Chondrocyte (in vitro differentiated cells): Measurements from ENCODE around the gene RBM38. TPM values are rescaled to one million over a fixed set of nuclear protein-coding genes. Genes with fewer than 3 reads are reported as not detected.

Experiments
- DNase-seq: peaks from one replicate; pipeline ENCODE4 v3.0.0; 2021; ENCODE audit warnings: mixed read lengths, low spot score
- H3K27ac Mint-ChIP-seq: one replicate; pipeline ENCODE4 v1.8.0; 2021; ENCODE audit warnings: mild to moderate bottlenecking, moderate library complexity, mixed read lengths; ENCODE audit not compliant: unreplicated experiment
- H3K27me3 Mint-ChIP-seq: 2 replicates; pipeline ENCODE4 v1.8.0; 2021; ENCODE audit warnings: low read depth, mixed read lengths
- H3K36me3 Mint-ChIP-seq: 2 replicates; pipeline ENCODE4 v1.8.0; 2021; ENCODE audit warnings: low read depth, mixed read lengths
- H3K4me1 Mint-ChIP-seq: 2 replicates; pipeline ENCODE4 v1.8.0; 2021; ENCODE audit warnings: low read depth, mild to moderate bottlenecking, mixed read lengths
- H3K4me3 Mint-ChIP-seq: one replicate; pipeline ENCODE4 v1.8.0; 2021; ENCODE audit warnings: mild to moderate bottlenecking, moderate library complexity, mixed read lengths; ENCODE audit not compliant: unreplicated experiment
- H3K9me3 Mint-ChIP-seq: 2 replicates; pipeline ENCODE4 v1.8.0; 2021; ENCODE audit warnings: low read depth, mixed read lengths
- total RNA-seq: library from RNA; stranded (reverse); gene quantifications from 3 replicates; pipeline ENCODE4 v1.2.1, GENCODE V29; 2021
- TF ChIP-seq, protein P1 (sequence below): fragments of 200-600 bp; sonication (generic); IDR thresholded peaks from 2 replicates; pipeline ENCODE4 v1.5.0; 2021; ENCODE audit warnings: antibody characterized with exemption, mild to moderate bottlenecking, moderate library complexity

Gene RBM38
- total RNA-seq, 1 donor from 2014 or later = 11.2 TPM

DNA sequence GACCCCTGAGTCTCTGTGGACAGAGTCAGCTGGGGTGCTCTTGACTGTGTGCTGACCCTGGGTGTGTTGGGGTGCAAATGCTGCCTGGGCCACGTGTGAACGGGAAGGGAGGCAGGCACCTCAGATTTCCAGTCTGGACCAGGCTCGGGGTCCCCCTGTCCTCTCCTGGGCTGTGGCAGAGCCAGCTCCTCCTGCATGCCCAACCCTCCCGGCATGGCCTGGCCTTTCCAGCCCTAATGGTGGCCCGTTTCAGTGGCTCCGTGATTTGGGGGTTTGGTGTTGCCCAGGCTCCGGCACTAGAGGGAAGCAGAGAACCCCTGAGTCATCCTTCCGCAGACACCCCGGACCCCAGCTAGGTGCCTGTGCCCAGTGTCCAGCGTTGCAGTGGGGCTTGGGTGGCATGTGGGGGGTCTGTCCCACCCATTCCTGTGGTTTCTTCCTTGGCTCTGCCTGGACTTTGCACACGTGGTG is 9.1 kb downstream of the RBM38 start:
- Mint-ChIP-seq H3K4me1 (peaks cover 28% of the 10 kb centered on the region), H3K4me3 (no peak overlapping the region), H3K9me3 (no peaks in the 10 kb centered on the region), H3K27ac (no peak overlapping the region), H3K36me3 (peaks cover 1% of the 10 kb centered on the region), H3K27me3 (no peaks in the 10 kb centered on the region)
- TF ChIP-seq, protein P1, sequence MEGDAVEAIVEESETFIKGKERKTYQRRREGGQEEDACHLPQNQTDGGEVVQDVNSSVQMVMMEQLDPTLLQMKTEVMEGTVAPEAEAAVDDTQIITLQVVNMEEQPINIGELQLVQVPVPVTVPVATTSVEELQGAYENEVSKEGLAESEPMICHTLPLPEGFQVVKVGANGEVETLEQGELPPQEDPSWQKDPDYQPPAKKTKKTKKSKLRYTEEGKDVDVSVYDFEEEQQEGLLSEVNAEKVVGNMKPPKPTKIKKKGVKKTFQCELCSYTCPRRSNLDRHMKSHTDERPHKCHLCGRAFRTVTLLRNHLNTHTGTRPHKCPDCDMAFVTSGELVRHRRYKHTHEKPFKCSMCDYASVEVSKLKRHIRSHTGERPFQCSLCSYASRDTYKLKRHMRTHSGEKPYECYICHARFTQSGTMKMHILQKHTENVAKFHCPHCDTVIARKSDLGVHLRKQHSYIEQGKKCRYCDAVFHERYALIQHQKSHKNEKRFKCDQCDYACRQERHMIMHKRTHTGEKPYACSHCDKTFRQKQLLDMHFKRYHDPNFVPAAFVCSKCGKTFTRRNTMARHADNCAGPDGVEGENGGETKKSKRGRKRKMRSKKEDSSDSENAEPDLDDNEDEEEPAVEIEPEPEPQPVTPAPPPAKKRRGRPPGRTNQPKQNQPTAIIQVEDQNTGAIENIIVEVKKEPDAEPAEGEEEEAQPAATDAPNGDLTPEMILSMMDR = no peak
- peak; percentile 75 for DNase-seq

DNA sequence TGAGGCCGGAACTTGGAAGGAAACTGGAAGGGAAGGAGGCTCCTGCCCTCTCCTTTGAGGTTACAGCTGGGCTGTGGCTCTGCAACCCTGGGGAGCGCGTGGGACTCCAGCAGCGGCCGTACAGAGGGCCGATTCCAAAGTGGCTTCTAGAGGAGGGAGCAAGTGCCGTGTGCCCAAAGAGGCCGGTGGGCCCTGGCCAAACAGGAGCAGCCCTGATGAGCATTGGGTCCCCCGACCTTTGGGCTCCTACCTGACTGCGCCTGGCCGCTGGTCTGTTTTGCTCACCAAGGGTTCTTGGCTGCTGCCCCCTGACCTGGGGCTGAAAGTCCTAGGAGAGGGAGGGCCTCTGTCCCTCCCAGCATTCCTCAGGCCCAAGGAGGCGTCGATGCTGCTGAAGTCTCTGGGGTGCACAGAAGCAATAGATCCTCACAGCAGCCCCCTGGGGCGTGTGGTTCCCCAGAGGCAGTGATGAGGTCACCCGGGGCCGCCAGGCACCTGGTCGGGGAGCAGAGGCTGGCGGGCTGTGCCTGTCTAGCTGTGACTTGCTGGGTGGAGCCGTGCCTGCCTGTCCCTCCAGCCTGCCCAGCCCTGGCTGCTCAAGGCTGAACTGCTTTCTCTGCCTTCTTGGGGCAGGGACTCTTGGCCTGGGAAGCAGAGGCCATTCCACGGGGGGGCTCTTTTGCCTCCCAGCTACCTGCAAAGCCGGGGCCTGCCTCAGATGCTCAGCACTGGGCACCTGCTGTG is 9.8 kb downstream of the RBM38 start:
- H3K36me3 Mint-ChIP-seq = no peaks in the 10 kb centered on the region
- DNase-seq = peak; percentile 72
- H3K9me3 Mint-ChIP-seq = no peaks in the 10 kb centered on the region
- peaks cover 22% of the 10 kb centered on the region for H3K4me1 Mint-ChIP-seq
- no peaks in the 10 kb centered on the region for H3K27me3 Mint-ChIP-seq
- no peak overlapping the region for H3K4me3 Mint-ChIP-seq
- H3K27ac Mint-ChIP-seq = no peak overlapping the region
- TF ChIP-seq, protein P1 = no peak

DNA sequence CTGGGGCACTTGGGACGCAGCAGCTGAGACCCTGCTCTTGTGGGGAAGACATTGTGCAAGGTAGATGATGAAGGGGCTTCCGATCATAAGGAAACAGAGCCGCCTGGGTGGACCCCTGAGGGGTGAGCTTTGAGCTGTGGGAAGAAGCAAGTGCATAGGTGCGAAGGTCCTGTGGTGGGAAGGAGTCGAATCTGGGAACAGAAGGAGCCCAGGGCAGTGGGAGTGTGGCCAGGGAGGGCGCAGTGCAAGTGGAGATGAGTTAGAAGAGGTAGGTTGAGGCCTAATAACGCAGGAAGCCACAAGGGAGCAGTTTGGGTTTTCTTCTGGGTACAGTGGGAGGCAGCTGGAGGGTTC is 10.3 kb downstream of the RBM38 start:
- no peaks in the 10 kb centered on the region for H3K36me3 Mint-ChIP-seq
- no peaks in the 10 kb centered on the region for H3K9me3 Mint-ChIP-seq
- no peak overlapping the region for H3K27ac Mint-ChIP-seq

DNA sequence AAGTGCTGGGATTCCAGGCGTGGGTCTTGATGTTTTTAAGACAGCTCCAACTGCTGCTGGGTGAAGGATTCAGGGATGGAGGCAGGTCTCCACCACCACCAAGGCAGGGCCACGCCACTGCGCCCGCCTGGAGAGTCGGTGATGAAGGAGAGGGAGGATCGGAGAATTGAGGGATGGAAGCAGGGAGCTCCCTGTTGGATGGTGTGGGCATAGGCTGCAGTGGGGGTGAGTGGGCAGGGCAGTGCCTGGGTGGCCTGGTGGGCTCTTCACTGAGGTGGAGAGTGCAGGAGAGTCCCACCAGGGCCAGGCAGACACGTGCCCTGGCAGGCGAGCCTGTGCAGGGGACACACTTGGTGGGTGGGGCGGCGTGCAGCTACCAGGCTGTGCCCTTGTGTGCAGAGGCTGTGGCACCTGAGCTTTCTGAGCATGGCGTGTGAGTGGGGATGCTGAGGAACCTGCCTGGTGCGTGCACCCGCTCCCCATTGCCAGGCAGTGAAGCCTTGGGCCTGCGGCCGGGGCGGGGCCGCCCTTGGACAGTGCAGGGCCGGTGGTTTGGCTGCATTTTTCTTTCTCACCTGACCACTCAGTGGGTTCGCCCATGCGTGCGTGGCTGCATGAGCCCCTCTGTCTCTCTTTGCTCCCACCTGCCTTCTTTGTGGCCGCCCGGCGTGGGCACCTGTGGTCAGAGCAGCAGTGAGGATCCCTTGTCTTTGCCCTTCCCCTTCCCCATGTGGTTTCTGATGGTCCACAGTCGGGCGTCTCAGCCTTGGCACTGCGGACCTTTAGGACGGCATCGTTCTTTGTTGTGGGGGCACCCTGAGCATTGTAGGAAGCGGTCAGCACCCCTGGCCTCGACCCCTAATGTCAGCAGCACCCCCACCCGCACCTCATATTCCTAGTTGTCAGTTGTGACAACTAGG is 11.3 kb downstream of the RBM38 start:
- no peak overlapping the region for H3K4me3 Mint-ChIP-seq
- TF ChIP-seq, protein P1 = no peak
- no peaks in the 10 kb centered on the region for H3K27me3 Mint-ChIP-seq
- peak; percentile 72 for DNase-seq
- H3K9me3 Mint-ChIP-seq = no peaks in the 10 kb centered on the region
- H3K36me3 Mint-ChIP-seq = peaks cover 2% of the 10 kb centered on the region
- H3K4me1 Mint-ChIP-seq = peaks cover 21% of the 10 kb centered on the region
- no peak overlapping the region for H3K27ac Mint-ChIP-seq

More for the DNA sequence above, 10.3 kb downstream of the RBM38 start:
- TF ChIP-seq, protein P1 = no peak
- no peaks in the 10 kb centered on the region for H3K27me3 Mint-ChIP-seq
- no peak for DNase-seq
- H3K4me3 Mint-ChIP-seq = no peak overlapping the region
- peaks cover 21% of the 10 kb centered on the region for H3K4me1 Mint-ChIP-seq

DNA sequence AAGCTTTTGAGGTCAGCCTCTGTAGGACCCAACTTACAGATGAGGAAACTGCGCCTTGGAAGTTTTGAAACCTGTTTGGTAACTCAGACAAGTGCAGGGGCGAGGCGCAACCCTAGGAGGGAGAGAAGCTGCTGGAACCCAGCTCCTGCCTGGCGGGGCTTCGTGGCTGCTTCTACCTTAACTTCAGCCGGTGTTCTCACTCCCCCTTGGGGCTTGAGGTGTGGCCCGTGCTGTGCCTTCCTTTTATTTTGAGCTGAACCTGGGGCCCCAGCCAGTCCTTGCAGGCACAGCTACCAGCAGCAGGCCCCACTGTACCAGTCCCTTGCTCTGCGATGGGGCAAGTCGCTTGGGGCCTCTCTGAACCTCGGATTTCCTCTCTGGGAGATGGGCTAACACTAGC is 12.0 kb downstream of the RBM38 start:
- Mint-ChIP-seq H3K4me1 (peaks cover 16% of the 10 kb centered on the region), H3K36me3 (peaks cover 8% of the 10 kb centered on the region), H3K9me3 (no peaks in the 10 kb centered on the region), H3K27me3 (no peaks in the 10 kb centered on the region), H3K27ac (no peak overlapping the region), H3K4me3 (no peak overlapping the region)
- DNase-seq = peak; percentile 68
- TF ChIP-seq, protein P1 = no peak
